Prostate gland (tissue), 2 donors: ENCODE data around the gene PARPBP.

Source experiments
- POLR2A ChIP-seq: fragments of 450-650 bp; IDR thresholded peaks from one replicate; pipeline ENCODE4 v1.6.1; 2016; ENCODE audit warnings: antibody characterized with exemption, mild to moderate bottlenecking
- TF ChIP-seq, protein P1 (sequence below), 4 experiments: fragments of 200-600 bp in 2 of 4; fragments of 450-650 bp in 2 of 4; sonication (generic) in 2 of 4; IDR thresholded peaks; 1 replicate in 3 of 4; 2 replicates in 1 of 4; pipeline ENCODE4 v1.5.1; 2016 to 2019; ENCODE audit warnings: antibody characterized with exemption in 4 of 4, mild to moderate bottlenecking in 2 of 4, moderate library complexity in 2 of 4

- TF ChIP-seq, protein P1, sequence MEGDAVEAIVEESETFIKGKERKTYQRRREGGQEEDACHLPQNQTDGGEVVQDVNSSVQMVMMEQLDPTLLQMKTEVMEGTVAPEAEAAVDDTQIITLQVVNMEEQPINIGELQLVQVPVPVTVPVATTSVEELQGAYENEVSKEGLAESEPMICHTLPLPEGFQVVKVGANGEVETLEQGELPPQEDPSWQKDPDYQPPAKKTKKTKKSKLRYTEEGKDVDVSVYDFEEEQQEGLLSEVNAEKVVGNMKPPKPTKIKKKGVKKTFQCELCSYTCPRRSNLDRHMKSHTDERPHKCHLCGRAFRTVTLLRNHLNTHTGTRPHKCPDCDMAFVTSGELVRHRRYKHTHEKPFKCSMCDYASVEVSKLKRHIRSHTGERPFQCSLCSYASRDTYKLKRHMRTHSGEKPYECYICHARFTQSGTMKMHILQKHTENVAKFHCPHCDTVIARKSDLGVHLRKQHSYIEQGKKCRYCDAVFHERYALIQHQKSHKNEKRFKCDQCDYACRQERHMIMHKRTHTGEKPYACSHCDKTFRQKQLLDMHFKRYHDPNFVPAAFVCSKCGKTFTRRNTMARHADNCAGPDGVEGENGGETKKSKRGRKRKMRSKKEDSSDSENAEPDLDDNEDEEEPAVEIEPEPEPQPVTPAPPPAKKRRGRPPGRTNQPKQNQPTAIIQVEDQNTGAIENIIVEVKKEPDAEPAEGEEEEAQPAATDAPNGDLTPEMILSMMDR (IDR thresholded peaks at IDR 0.05): peak in 1 of 4 experiments; percentile 18
- TF ChIP-seq POLR2A: peak; percentile 31
These were observed at the start of gene PARPBP, which contains the start of gene NUP37 for GRCh38 chr12:102119674-102120563.
